SH-SY5Y (cell line): ENCODE measurements around the gene MALT1.

Source experiments
- GATA2 ChIP-seq: IDR thresholded peaks from 2 replicates; pipeline ENCODE4 v1.6.1; 2011; ENCODE audit warnings: mild to moderate bottlenecking, low read depth, low read length
- GATA3 ChIP-seq: IDR thresholded peaks from 2 replicates; pipeline ENCODE4 v1.6.1; 2011; ENCODE audit warnings: low read depth, mild to moderate bottlenecking, low read length, moderate library complexity

DNA sequence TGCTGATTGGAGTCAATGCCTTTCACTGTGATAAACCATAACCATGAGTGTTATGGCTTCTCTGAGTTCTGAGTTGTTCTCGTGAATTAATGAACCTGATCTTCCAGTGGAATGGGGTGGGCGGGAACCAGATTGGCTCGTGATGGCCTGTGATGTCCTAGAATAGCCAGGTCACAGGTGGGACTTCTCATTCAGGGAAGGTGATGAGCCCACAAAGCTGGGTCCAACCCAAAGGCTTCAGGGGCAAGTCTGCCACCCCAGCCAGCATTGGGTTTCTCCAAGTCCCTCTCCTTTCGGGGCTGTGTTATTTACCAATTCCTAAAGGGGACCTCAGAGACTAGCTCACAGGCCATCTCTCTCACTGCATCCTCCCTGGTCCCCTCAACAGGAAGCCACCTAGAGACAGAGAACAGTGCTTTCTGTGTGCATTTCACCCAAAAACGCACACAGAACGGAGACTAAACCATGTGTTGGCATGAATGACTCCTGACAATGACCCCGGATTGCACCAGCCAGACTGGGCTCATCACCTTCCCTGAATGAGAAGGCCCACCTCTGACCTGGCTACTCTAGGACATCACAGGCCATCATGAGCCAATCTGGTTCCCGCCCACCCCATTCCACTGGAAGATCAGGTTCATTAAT, 85.5 kb downstream of the MALT1 start:
- TF ChIP-seq GATA2 (no peak), GATA3 (no peak)
